ENCODE measurements around the gene SNX20. TPM values are rescaled to one million over a fixed set of nuclear protein-coding genes. Genes with fewer than 3 reads are reported as not detected.

SNX20 gene
- total RNA-seq: 1 to 10 TPM; 1.4 to 2.9 (median 1.7) TPM
- long read RNA-seq, donor 1, partial matches to known transcripts: 0 of 1 reads
- long read RNA-seq, donor 1, other reads (novel, unspliced or antisense): 1 of 1 reads
- long read RNA-seq, donor 2, partial matches to known transcripts: 0 of 1 reads
- long read RNA-seq, donor 2, other reads (novel, unspliced or antisense): 0 of 1 reads

GRCh38 chr16:50681021-50681885 is at the start of gene SNX20:
Gene SNX20 (minus strand): TSS chr16:50681312. CDS start chr16:50677526, 3,786 bp downstream.
- DNase-seq: peak; percentile 45 to 77 (median 46)
- ATAC-seq: peak; percentile 70
- intact Hi-C loops (cut with DNase I, micrococcal nuclease): no loop called here
- Histone ChIP-seq H3K9me3 (no peaks in the 10 kb centered on the region), H3K36me3 (ENCODE audit: low read depth) (no peaks in the 10 kb centered on the region), H3K4me1 (ENCODE audit: low read depth) (no peaks in the 10 kb centered on the region), H3K4me3 (no peak within 1 kb of the TSS)
- TF ChIP-seq CTCF (IDR thresholded peaks at IDR 0.05): no peak

GRCh38 chr16:50724306-50724705 is 43.2 kb upstream of the SNX20 start:
- TF ChIP-seq CTCF (IDR thresholded peaks at IDR 0.05): no peak
- intact Hi-C loops (cut with DNase I, micrococcal nuclease): no loop called here
- ATAC-seq: peak; percentile 60
- DNase-seq: no peak
- Histone ChIP-seq H3K9me3 (no peaks in the 10 kb centered on the region), H3K36me3 (ENCODE audit: low read depth) (no peaks in the 10 kb centered on the region), H3K4me3 (no peak overlapping the region), H3K4me1 (ENCODE audit: low read depth) (peaks cover 8% of the 10 kb centered on the region)

- no peak for DNase-seq
- H3K4me3 ChIP-seq: no peak overlapping the region
- peaks cover 8% of the 10 kb centered on the region for H3K4me1 ChIP-seq (ENCODE audit: low read depth)
- no peak for TF ChIP-seq CTCF (IDR thresholded peaks at IDR 0.05)
- H3K9me3 ChIP-seq: no peaks in the 10 kb centered on the region
- no peaks in the 10 kb centered on the region for H3K36me3 ChIP-seq (ENCODE audit: low read depth)
- intact Hi-C loops (cut with DNase I, micrococcal nuclease): no loop called here
- ATAC-seq: no peak
Measured at GRCh38 chr16:50722960-50723359, 41.8 kb upstream of the SNX20 start.

- no peak overlapping the region for H3K4me3 ChIP-seq
- DNase-seq: no peak
- TF ChIP-seq CTCF (IDR thresholded peaks at IDR 0.05): no peak
- no peaks in the 10 kb centered on the region for H3K36me3 ChIP-seq (ENCODE audit: low read depth)
- H3K4me1 ChIP-seq (ENCODE audit: low read depth): peaks cover 8% of the 10 kb centered on the region
- H3K9me3 ChIP-seq: no peaks in the 10 kb centered on the region
- intact Hi-C loops (cut with DNase I, micrococcal nuclease): no loop called here
- no peak for ATAC-seq
Measured at GRCh38 chr16:50722405-50722737, 41.3 kb upstream of the SNX20 start.

GRCh38 chr16:50721549-50722404 is 40.7 kb upstream of the SNX20 start:
- no peaks in the 10 kb centered on the region for H3K36me3 ChIP-seq (ENCODE audit: low read depth)
- no peak overlapping the region for H3K4me3 ChIP-seq
- intact Hi-C loops (cut with DNase I, micrococcal nuclease): no loop called here
- no peaks in the 10 kb centered on the region for H3K9me3 ChIP-seq
- no peak for TF ChIP-seq CTCF (IDR thresholded peaks at IDR 0.05)
- H3K4me1 ChIP-seq (ENCODE audit: low read depth): peaks cover 8% of the 10 kb centered on the region
- DNase-seq (no peak), ATAC-seq (no peak)

All from mucosa of descending colon (tissue), 3 donors.